LoVo (cell line): Measurements from ENCODE around the gene DDX41.
A peak's percentile ranks its signal among the peaks of the same experiment; 100 is the strongest.

Source experiments
- DNase-seq: peaks from one replicate; pipeline ENCODE4 v3.0.0-alpha.2; 2016; ENCODE audit warnings: low spot score

DDX41 gene

DNA sequence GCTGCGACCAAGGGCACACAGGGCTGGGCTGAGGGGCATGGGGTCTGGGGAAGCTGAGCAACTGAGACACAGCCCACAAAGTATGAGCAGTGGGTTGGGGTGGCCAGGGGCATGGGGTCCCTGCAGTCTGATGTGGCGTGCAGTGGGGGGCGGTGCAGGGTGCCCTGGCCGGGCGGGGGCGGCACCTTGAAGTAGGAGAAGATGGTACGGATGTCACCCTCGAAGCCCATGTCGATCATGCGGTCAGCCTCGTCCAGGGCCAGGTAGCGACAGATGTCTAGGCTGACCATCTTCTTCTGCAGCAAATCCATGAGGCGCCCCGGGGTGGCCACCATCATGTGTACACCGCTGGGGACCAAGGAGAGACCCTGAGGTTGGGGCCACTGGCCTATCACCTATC is 3.3 kb downstream of the DDX41 start:
- no peak for DNase-seq

DNA sequence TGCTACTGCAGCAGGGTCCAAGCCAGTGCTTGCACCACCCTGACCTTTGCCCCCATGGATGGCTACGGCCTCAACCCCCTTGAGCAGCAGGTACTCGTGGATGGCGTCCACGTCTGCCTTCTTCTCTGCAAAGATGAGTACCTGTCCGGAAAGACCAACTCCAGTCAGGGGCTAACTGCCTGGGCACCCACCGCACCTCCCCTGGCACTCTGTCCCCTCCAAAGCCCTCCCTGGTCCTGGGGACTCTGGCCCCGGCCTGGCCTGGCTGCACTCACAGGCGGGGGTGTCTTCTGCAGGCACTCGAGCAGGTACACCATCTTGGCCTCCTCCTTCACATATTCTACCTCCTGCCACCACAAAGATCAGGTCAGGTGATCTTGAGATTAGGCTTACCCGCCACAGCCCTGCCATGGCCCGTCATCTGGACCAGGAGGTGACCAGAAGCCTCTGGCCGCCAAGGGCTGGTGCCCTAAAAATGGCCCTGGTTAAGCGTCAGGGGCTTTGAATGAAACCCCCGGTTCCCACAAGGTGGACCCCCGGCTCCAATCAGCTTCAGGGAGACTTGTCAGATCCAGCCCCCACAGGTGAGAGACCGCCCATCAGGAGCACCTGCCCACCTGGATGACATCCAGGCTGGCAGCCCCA is 3.9 kb downstream of the DDX41 start:
- DNase-seq: no peak

DNA sequence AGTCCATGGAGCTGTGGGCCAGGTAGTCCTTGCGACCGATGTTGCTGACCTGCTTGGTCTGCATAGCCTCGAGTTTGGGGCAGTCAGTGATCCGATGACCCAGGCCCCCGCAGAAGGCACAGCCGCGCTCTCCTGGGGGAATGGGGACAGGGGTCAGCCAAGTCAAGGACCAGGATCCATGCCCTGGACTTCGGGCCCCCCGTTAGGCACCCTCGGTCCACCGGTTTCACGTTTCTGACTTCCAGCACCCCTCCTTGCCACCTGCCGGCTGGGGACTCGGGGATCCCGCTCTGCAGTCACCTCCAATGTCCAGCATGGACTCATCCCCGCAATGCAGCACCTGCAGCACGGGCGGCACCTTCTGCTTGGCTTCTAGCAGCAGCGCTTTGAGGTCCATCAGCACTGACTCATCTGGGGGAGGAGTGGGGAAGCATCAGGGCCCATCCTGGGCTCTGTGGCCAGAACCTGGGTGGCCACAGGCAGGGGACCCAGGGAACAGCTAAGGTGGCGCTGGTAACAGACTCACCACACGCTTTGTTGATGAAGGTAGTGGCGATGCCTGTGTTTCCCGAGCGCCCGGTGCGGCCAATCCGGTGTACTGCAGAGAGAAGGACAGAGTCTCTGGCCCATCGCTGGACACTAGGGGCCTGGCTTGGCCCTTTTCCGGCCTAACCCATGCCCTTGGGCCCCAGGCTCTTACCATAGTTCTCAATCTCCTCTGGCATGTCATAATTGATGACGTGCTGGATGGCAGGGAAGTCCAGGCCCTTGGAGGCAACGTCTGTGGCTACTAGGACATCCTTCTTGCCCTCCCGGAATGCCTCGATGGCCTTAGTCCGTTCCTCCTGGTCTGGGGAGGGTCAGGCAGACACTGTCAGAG is 4.7 kb downstream of the DDX41 start:
- no peak for DNase-seq

DNA sequence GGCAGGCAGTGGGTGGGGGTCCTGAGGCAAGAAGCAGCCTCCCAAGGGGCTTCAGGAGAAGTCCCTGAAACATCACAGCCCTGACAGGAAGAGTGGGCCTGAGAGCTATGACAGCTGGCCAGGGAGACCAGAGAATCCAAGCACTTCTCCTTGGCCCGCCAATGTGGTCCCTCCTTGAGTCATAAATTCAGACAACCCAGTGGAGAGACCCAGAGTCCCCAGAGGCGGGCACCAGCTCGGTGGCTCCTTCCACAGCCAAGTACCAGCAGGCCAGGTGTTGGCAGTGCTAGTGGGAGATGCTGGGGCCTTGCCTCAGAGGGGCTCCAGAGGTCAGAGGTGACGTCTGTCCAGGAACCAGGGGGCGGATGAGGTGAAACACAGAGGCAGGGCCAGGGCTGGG is 5.6 kb downstream of the DDX41 start:
- DNase-seq: no peak

DNA sequence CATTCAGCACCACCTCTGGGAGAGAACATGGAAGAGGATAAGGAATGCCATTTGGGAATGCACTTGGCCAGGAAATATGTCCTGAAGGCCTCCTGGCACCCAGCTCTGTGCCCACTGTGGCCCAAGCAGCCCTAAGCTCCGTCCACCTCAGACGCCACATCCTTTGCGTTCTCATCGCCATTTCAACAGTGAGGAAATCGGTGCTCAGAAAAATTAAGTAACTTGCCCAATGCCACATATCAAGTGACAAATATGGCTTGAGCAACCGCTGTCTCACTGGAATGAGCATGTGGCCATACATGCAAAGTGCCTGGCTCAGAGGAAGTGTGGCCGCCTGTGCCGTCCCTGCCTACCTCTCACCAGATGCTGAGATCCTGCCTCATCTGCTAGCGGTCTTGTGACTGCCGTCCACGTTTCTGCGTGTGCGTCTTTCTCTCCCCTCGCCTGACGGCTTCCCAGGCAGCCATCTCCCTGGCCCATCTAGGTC is 6.2 kb downstream of the DDX41 start:
- no peak for DNase-seq

DNA sequence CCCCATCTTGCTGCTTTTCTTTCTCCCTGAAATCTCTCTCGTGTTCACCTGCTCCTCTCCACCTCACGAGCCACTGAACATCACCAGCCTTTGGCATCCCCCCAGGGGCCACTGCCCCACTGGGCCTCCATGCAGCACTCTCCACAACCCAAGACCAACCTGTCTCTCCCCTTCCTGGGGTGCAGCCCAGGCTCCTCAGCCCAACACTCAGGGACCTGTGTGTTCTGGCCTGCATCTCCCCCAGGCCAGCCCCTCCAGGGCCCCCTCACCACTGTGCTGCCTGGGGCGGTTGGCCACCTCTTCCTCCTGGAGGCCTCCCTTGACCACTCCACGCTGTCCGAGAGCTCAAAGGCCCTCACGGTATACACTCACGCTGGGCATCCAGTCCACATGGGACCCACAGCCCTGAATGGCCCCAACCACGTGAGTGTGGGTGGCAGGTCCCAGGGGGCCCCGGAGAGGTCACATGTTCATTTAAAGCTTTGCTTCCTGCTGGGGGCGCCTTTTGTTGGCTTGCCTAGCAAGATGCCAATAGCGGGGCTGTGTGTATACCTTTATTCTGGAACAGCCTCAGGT is 6.7 kb downstream of the DDX41 start:
- no peak for DNase-seq

DNA sequence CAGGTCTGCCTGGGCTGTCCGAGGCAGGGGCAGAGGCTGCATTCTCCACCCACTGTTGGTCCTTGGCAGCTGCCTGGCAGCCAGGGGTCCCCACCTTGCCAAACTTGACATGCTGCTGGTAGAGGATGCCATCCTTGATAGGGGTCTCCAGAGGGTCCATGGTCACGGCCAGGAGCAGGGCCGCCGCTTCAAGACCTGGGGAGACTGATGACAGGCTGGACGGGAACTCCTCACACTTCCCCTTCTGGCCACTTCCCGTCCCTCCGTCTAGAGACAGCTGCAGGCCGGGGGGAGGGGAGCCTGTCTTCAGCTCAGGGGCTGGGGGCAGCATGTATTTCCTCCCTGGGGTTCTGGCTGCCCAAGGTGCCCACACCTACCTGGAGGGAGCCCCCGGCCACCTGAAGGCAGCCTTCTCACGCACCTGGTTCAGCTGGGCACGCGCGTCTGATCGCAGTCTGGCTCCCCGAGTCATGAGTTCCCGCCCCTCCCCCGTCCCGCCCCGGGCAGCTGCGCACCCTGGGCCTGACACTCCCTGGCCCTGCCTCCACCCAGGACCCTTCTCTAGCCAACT is 7.3 kb downstream of the DDX41 start, which contains the start of gene DOK3:
Gene DOK3 (minus strand): TSS at position 446 of the 571 bp plus-strand sequence. CDS start 286 bp downstream, at position 160.
- no peak for DNase-seq

DNA sequence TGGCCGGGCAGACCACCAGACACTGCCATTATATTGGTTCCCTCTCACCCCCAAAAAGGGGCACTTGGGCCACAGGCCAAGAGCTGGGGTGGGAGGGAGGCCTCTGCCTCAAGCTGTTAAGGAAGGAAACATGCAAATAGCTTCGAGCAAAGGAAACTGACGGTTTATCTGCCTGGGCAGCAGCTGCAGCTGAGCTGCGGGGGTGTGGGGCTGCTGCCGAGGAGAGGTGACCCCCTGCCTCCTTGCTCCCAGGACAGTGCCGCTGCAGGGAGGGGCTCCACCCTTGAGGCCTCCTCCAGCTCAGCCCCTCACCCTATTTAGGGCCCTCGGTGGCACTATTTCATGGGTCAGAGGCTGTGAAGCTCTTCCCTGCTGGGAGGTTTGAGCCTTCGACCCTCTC is 7.9 kb downstream of the DDX41 start:
- no peak for DNase-seq

DNA sequence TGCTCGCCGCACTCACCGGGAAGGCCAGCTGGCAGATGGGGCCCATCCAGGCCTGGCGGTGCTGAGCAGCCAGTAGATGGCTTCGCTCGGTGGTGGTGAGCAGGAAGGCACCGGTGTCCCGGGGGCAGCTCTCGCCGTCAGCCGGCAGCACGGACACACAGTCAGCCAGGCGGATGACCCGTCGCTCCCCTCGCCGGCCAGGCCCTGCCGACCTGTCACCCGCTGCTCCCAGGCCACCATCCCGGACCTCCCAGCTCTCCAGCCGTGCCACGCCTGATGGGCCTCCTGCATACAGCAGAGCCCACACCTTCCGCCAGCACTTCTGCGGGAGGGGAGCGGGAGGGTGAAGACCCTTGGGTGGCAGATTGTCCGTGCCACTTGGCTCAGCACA is 8.5 kb downstream of the DDX41 start:
- no peak for DNase-seq

DNA sequence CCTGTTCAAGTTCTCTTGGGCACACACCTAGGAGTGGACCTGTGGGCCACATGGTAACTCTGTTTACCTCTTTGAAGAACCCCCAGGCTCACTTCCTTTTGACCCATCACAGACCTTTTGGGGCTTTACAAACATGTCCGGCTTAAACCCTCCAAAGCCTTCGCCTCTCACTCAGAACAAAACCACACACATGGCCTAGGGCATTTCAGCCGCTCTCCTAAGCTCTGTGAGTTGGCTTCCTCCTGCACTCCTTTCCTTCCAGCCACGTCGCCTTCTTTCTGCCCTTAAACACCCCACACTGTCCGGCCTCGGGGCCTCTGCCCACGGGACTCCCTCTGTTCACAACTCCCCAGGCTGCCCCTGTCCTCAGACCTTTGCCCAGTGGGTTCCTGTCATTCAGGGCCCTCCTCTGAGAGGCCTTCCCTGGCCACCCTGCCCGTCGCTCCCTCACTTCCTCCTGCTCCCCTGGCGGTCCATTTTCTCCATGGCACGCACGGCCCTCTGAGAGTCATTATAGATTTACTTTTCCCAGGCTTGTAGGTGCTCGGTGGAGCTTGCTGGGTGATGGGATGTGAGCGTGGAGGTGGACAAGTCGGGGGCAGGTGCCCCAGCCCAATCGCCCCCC is 9.1 kb downstream of the DDX41 start:
- no peak for DNase-seq

DNA sequence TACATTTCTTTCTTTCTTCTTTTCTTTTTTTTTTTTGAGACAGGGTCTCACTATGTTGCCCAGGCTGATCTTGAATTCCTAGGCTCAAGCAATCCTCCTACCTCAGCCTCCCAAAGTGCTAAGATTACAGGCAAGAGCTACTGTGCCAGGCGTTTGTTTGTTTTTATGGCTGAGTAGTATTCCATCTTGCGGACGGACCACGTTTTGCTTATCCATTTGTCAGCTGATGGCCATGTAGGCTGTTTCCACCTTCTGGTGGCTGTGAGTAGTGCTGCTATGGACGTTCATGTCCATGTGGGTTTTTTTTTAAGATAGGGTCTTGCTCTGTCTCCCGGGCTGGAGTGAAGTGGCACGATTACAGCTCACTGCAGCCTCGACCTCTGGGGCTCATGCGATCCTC is 9.6 kb downstream of the DDX41 start:
- DNase-seq: no peak

DNA sequence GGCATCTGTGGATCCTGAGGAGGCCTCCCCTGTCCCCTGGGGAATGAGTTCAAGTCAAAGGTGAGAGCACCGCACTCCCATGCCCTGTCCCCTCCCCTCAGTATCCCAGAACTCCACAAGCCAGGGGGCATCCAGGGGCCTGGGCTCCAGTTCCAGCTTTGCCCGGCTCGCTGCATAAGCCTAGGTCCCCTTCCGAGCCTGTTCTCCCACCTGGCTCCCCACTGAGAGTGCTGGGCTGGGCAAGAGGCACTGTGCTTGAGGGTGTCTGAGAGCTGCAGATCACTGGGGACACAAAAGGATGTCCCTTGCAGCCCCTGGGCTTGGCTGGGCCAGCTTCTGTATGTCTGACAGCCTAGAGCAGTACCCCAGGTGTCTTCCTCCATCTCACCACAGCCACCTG is 11.7 kb downstream of the DDX41 start:
- DNase-seq: no peak

DNA sequence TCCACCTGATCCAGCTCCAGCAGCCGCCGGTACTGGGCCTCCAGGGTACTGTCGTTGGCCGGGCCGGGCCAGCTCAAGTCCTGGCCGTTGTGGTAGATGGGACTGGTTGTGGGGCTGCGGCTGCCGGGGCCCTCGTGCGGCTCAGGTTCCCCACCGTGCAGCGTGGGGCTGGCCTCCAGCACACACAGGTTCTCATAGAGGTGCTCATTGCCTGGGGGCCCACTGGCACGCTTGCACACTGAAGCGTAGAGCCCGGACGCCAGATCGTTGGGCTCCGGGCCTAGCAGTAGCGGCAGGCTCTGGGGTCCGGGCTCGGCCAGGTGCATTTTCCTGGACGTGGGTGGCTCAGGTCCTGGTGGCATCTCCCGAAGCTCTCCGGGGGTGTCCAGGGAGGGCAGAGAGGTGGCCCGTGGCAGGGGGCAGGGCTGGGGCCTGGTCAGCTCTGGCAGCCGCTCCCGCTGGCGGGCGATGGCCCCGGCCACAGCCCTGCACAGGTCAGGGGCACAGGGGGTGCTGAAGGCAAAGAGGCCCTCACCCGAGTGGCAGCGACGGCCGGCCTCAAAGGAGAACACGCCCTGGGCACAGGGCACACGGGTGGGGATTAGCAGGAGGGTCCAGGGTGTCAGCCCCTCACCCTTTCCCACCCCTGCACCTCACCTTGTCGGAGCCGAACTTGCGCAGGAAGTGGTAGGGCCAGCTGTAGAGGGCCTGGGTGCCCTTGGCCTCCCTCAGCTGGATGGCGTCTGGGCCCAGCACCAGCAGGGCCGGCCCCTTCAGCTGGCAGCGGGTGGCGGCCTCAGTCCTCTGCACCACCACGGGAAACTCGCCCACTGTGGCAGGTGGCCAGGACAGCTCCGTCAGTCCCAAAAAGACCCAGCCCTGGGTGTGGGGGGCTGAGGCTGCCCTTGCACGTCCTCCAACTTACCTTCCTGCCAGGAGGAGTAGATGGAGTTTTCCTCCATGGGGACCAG is 12.4 kb downstream of the DDX41 start:
- no peak for DNase-seq

DNA sequence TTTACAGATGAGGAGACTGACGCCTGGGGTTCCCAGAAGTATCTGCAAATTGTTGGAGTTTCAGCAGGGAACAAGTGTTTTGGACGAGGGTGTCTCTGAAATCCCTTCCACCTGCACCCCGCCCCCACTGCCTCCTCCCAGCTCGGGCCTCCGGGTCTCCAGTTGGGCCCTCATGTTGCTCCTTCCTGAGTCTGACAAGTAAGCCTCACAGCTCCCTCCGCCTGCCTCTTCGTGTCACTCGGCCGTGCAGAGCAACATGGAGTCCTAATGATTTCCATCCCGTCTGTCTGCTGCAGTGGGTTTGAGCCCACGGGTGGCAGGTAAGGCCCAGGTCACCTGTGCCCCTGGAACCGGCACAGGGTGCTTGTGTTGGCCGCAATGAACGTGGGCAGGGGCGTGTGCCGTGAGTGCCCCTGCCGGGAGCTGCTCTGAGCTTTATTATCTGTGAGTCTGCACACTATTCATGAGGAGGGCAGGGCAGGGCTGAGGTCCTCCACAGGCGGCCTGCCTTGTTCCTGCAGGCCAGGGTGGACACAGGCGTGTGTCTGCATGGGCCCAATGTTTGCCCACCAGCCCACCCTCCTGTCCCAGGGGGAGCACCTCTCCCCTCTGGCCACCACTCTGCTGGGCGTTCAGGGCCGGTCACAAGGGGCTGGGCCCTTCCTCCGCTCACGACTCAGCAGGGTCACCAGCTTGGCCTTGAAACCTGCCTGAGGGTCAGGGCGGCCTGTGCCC is 13.2 kb downstream of the DDX41 start:
- no peak for DNase-seq

DNA sequence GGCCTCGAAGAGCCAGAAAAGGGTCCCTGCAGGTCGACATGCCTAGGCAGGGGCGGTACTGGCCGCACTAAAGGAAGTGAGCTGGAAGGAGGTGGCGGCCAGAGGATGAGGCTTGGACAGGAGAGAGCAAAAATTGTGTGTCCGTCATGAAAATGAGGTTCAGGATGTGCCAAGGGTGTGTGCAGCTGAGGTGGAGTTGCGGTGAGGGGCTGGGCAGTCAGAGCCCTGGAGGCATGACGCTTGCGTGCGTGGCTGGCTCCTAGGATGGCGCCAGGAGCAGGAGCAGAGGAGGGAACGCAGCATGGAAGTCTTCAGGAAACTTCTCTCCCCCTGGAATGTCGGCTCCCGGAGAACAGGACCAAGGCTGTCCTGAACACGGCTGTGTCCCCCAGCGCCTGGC is 13.9 kb downstream of the DDX41 start:
- no peak for DNase-seq

DNA sequence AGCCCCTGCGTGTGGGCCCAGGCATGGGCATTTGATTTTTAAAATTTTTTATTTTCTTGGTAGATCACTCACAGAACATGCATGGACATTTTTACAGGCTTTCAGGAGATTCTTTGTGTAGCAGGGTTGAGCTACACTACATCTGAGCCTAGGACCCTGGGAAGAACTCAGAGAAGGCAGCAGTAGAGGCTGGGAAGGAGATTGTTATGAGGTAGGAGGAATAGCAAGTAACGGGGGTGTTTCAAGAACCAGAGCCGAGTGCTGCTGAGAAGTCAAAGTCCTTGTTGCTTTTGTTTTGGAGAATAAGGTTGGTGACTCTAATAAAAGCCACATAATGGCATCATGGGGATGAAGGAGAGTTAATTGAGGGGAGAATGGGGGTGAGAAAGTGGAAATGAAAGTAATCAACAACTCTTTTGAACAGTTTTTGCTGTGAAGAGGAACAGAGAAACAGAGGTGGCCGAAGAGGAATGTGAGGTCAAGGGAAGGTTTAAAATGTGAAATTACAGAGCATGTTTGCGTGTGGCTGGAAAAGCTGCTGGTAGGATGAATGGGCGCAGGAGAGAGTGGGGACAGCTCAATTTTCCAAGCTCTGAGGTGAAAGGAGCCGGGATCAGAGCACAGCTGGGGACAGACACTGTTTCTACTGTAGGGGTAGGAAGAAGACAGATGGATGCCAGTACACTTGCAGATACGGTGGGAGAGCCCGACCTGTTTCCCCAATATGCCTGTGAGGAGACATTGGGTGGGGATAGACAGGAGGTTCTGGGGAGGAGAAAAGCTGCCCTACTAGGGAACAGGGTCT is 14.7 kb downstream of the DDX41 start:
- no peak for DNase-seq

DNA sequence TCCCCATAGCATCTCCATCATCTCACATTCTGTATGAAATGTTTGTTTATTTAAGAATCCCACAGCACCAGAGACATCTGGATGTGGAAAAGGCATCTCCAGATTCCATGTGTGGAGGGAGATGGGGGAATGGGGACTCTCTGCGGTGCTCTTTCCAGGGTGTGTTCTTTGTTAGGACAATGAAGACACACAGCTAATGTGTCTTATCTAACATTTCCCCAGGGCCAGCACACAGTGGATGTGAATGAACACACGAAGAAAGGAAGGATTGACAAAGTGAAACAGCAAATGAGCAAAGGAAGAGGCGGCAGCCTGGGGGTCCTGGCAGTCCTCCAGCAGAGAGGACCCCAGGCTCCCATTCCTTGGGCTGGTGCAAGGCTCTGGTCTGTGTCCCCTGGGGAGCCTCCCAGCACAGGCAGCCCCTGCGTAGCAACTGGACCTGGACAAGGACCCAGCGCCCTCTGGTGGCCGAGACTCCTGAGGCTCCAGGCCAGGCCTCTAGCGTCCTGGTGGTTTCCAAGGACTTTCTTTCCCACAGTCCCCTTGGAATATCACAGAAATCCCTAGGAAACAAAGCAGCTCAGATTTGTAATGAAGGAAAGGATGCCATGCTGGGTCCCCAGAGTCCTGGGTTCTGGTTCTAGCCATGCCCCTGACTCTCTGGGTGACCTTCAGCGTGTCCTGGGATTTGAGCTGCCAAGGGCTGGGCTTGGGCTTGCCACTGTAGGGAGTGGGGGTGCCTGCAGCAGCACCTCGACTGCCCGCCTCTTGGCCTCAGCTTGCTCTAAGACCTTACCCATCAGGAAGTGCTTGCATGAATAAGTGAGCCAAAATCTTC is 15.9 kb downstream of the DDX41 start:
- DNase-seq: peak; percentile 81

DNA sequence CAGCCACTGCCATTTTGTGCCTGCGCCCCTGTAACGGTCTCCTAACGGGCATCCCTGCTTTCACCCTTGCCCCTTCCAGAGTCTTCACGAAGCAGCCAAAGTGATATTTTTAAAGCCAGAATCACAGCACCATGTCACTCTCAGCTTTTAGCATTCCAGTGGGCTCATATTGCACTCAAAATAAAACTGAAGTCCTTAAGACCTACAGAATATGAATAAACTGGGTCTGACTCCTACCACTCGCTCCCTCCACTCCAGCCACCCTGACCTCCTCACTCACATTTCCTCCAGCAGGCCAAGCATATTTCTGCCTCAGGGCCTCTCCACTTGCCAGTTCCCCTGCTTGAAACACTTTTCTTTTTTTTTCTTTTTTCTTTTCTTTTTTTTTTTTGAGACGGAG is 16.9 kb downstream of the DDX41 start:
- DNase-seq: no peak
